Measurements from ENCODE around the gene PDK2.

Gene PDK2

DNA sequence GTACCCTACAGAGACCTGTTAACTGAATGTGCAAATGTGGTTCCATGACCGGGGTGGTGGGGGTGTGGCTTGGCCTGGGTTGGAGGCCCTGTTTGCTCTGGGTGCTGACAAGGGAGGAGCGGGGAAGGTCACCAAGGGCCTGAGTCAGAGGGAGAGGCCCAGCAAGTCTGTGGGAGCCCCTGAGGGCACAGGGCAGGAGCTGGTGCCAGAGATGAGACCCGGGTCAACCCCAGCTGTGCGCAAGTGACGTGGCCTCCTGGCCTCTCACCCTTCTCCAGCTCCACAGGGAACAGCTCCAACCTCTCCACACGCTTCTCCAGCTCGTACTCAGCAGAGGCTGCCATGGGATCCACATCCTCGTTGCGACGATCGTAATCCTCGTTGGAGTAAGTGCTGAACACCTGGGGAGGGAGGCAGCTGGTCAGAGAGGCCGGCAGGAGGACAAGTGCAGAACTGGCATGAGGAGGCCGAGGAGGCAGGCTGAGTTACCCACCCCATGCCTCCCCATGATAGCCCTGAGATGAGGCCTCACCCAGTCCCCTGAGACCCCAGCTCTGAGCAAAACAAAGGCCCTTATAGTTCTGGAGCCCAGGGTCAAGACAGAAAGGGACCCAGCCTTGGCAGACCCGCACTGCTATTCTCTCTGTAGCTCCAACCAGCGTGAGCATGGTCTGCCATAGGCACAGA, 49.8 kb downstream of the PDK2 start:
- Histone ChIP-seq H3K18ac (ENCODE audit: low read length) (no peak overlapping the region), H2AFZ (ENCODE audit: insufficient read depth, low read length, poor library complexity) (no peak overlapping the region), H3K79me1 (ENCODE audit: low read length) (peaks cover 9% of the 10 kb centered on the region), H2BK120ac (ENCODE audit: insufficient read depth, low read length, poor library complexity) (no peak overlapping the region), H3K4me1 (ENCODE audit: control insufficient read depth in 1 of 2, insufficient read depth in 2 of 2, low read length in 2 of 2) (peaks cover 5 to 23% of the 10 kb centered on the region in 2 experiments), H4K91ac (ENCODE audit: low read depth, low read length) (no peak overlapping the region), H2BK12ac (ENCODE audit: low read length) (no peak overlapping the region), H3K4ac (ENCODE audit: low read depth, low read length) (no peak overlapping the region), H2AK5ac (ENCODE audit: low read length) (no peak overlapping the region), H3K36me3 (ENCODE audit: control insufficient read depth in 1 of 2, insufficient read depth in 2 of 2, low read length in 2 of 2) (peaks cover 60 to 65% of the 10 kb centered on the region in 2 experiments), H3K79me2 (ENCODE audit: control insufficient read depth, insufficient read depth, low read length, poor library complexity) (peaks cover 10% of the 10 kb centered on the region), H3K27ac (ENCODE audit: low read depth, low read length) (no peak overlapping the region), H3K14ac (ENCODE audit: low read length) (no peak overlapping the region), H3K27me3 (ENCODE audit: insufficient read depth, low read length) (no peaks in the 10 kb centered on the region), H3K23ac (ENCODE audit: low read length) (no peak overlapping the region), H3K9me3 (ENCODE audit: insufficient read depth, low read depth, low read length) (peaks cover 3% of the 10 kb centered on the region), H2BK5ac (ENCODE audit: low read depth, low read length, poor library complexity) (no peak overlapping the region), H3K4me3 (ENCODE audit: low read depth, low read length) (no peak overlapping the region), H4K12ac (ENCODE audit: low read depth, low read length) (no peak overlapping the region), H3K9ac (ENCODE audit: low read length) (no peak overlapping the region), H4K8ac (ENCODE audit: low read depth, low read length) (no peak overlapping the region), H3K4me2 (ENCODE audit: low read length) (no peak overlapping the region)
- no CpG with 5 or more reads among the region's 16 CpGs for WGBS (ENCODE audit: extremely low coverage, insufficient coverage, insufficient read length)
- peak in 1 of 2 donors; percentile 33 for DNase-seq

DNA sequence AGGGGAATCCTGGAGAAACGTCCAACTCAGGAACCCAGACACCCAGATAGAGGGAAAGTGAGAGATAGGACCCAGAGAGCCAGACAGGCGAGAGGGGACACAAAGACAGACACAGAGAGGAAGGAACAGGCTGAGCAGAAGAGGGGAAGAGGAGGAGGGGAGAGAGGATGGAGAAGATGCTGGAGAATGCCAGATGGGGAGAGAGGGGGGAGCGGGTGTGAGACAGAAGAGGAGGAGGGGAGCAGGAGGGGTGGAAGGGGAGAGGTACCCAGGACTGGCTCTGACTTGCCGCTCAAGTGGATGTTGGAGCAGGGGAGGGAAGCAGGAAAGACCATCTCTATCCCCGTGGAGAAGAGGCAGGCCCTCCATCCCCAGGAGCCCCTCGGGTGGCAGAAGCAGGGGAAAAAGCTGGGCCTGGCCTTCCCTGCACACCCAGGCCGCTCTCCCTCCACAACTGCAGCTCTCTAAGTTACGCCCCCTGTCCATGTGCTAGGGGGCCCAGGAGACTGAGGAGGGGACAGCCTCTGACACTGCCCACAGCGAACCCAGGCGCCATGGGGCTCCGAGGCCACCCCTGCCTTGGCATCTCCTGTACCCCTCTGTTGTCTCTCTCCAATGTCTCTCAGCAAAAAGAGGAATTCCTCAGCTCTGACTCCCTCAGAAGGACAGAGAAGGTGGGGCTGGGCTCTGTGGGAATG, 50.5 kb downstream of the PDK2 start:
- H2AFZ ChIP-seq (ENCODE audit: insufficient read depth, low read length, poor library complexity) = no peak overlapping the region
- H2BK12ac ChIP-seq (ENCODE audit: low read length) = no peak overlapping the region
- H4K12ac ChIP-seq (ENCODE audit: low read depth, low read length) = no peak overlapping the region
- H3K23ac ChIP-seq (ENCODE audit: low read length) = no peak overlapping the region
- H4K91ac ChIP-seq (ENCODE audit: low read depth, low read length) = no peak overlapping the region
- no CpG with 5 or more reads among the region's 11 CpGs for WGBS (ENCODE audit: extremely low coverage, insufficient coverage, insufficient read length)
- H3K4me3 ChIP-seq (ENCODE audit: low read depth, low read length) = no peak overlapping the region
- H3K9ac ChIP-seq (ENCODE audit: low read length) = no peak overlapping the region
- no peak overlapping the region for H3K27ac ChIP-seq (ENCODE audit: low read depth, low read length)
- no peak overlapping the region for H2AK5ac ChIP-seq (ENCODE audit: low read length)
- H3K79me1 ChIP-seq (ENCODE audit: low read length) = peaks cover 11% of the 10 kb centered on the region
- no peak for DNase-seq
- no peak overlapping the region for H3K4me2 ChIP-seq (ENCODE audit: low read length)
- no peak overlapping the region for H3K4ac ChIP-seq (ENCODE audit: low read depth, low read length)
- peaks cover 5 to 21% of the 10 kb centered on the region in 2 experiments for H3K4me1 ChIP-seq (ENCODE audit: control insufficient read depth in 1 of 2, insufficient read depth in 2 of 2, low read length in 2 of 2)
- H3K27me3 ChIP-seq (ENCODE audit: insufficient read depth, low read length) = no peaks in the 10 kb centered on the region
- H3K36me3 ChIP-seq (ENCODE audit: control insufficient read depth in 1 of 2, insufficient read depth in 2 of 2, low read length in 2 of 2) = peaks cover 53 to 59% of the 10 kb centered on the region in 2 experiments
- H3K14ac ChIP-seq (ENCODE audit: low read length) = no peak overlapping the region
- peaks cover 15% of the 10 kb centered on the region for H3K79me2 ChIP-seq (ENCODE audit: control insufficient read depth, insufficient read depth, low read length, poor library complexity)
- no peak overlapping the region for H4K8ac ChIP-seq (ENCODE audit: low read depth, low read length)
- peaks cover 3% of the 10 kb centered on the region for H3K9me3 ChIP-seq (ENCODE audit: insufficient read depth, low read depth, low read length)
- no peak overlapping the region for H2BK5ac ChIP-seq (ENCODE audit: low read depth, low read length, poor library complexity)
- H3K18ac ChIP-seq (ENCODE audit: low read length) = peak overlapping the region; percentile 15
- H2BK120ac ChIP-seq (ENCODE audit: insufficient read depth, low read length, poor library complexity) = no peak overlapping the region

DNA sequence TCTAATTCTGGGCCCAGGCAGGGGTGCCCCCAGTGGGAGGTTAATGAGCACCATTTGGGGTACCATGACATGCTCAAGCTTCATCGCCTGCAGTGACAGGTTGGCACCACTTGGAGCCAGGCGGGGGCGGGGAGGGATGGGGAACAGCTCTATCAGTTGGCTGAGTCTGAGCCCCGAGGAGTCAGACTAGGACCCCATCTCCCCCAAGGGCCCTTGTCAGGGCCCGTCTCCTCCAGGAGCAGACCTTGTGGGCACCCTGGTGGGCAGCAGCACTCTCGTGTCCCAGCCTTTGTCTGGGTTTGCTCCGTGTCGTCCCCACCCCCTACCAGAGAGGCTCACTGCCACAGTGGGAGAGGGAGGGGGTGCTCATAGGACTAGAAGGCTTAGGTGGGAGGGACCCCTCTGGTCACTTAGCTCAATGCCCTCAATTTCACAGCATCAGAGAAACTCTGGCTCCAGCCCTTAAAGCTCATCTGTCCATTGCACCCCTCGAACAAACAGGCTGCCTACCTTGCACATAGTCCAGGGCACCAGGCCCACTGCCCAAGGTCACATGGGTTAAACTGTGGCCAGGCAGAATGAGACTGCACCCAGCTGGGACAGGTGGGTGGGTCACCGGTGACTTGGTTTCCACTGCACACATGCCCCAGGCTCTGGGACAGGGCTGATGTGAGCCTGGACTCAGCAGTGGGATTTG, 51.2 kb downstream of the PDK2 start:
- WGBS (ENCODE audit: extremely low coverage, insufficient coverage, insufficient read length) = no CpG with 5 or more reads among the region's 10 CpGs
- H3K18ac ChIP-seq (ENCODE audit: low read length) = no peak overlapping the region

DNA sequence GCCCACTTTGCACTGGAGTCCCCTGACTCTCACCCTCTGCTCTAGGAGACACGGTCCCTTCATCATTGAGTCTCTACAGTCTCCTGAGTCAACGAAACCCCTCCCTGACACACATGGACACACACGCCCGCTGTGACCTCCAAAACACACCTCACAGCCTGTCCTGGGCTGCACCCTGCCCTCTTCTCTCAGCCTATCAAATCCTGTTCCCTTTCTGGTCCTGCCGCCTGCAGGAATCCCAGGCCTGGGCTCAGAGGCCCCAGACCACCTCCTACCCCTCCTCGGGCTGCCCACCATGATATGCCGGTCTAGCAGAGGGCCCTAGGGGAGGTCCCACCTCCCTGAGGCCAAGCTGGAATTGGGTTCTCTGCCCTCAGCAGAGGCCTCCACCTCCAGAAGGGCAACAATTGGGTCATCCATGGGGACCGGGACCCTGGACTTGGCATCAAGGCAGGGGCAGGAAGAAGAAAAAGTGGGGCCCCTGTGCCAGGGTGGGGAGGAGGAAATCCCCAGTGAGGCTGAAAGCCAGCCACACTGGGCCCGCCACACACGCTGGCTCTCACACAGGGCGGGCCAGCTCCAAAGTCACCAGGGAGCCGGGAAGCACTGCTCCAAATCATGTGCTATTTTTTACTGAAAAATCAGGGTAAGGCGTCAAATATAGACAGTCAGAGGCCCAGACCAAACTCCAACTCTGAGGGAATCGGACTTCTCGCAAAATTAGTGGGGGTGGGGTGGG, 51.9 kb downstream of the PDK2 start:
- H3K79me1 ChIP-seq (ENCODE audit: low read length) = peaks cover 19% of the 10 kb centered on the region
- no peak overlapping the region for H2AK5ac ChIP-seq (ENCODE audit: low read length)
- WGBS (ENCODE audit: extremely low coverage, insufficient coverage, insufficient read length) = no CpG with 5 or more reads among the region's 15 CpGs
- no peak overlapping the region for H3K18ac ChIP-seq (ENCODE audit: low read length)
- peaks cover 11 to 24% of the 10 kb centered on the region in 2 experiments for H3K4me1 ChIP-seq (ENCODE audit: control insufficient read depth in 1 of 2, insufficient read depth in 2 of 2, low read length in 2 of 2)
- no peak overlapping the region for H3K9ac ChIP-seq (ENCODE audit: low read length)
- no peaks in the 10 kb centered on the region for H3K27me3 ChIP-seq (ENCODE audit: insufficient read depth, low read length)
- peaks cover 17% of the 10 kb centered on the region for H3K79me2 ChIP-seq (ENCODE audit: control insufficient read depth, insufficient read depth, low read length, poor library complexity)
- H2BK120ac ChIP-seq (ENCODE audit: insufficient read depth, low read length, poor library complexity) = no peak overlapping the region
- peaks cover 42 to 47% of the 10 kb centered on the region in 2 experiments for H3K36me3 ChIP-seq (ENCODE audit: control insufficient read depth in 1 of 2, insufficient read depth in 2 of 2, low read length in 2 of 2)
- H3K14ac ChIP-seq (ENCODE audit: low read length) = no peak overlapping the region
- no peak overlapping the region for H4K91ac ChIP-seq (ENCODE audit: low read depth, low read length)
- no peaks in the 10 kb centered on the region for H3K9me3 ChIP-seq (ENCODE audit: insufficient read depth, low read depth, low read length)
- H3K4ac ChIP-seq (ENCODE audit: low read depth, low read length) = peak overlapping the region; percentile 12
- no peak overlapping the region for H3K4me2 ChIP-seq (ENCODE audit: low read length)
- H3K4me3 ChIP-seq (ENCODE audit: low read depth, low read length) = no peak overlapping the region
- no peak overlapping the region for H2BK5ac ChIP-seq (ENCODE audit: low read depth, low read length, poor library complexity)
- no peak overlapping the region for H4K8ac ChIP-seq (ENCODE audit: low read depth, low read length)
- H3K23ac ChIP-seq (ENCODE audit: low read length) = no peak overlapping the region
- H2BK12ac ChIP-seq (ENCODE audit: low read length) = no peak overlapping the region
- H3K27ac ChIP-seq (ENCODE audit: low read depth, low read length) = no peak overlapping the region
- H2AFZ ChIP-seq (ENCODE audit: insufficient read depth, low read length, poor library complexity) = no peak overlapping the region
- no peak for DNase-seq
- H4K12ac ChIP-seq (ENCODE audit: low read depth, low read length) = no peak overlapping the region

More for the DNA sequence above, 51.2 kb downstream of the PDK2 start:
- Histone ChIP-seq H2BK5ac (ENCODE audit: low read depth, low read length, poor library complexity) (no peak overlapping the region), H3K14ac (ENCODE audit: low read length) (no peak overlapping the region), H3K27me3 (ENCODE audit: insufficient read depth, low read length) (no peaks in the 10 kb centered on the region), H3K27ac (ENCODE audit: low read depth, low read length) (no peak overlapping the region), H3K4me3 (ENCODE audit: low read depth, low read length) (no peak overlapping the region), H3K79me1 (ENCODE audit: low read length) (peaks cover 16% of the 10 kb centered on the region), H2BK12ac (ENCODE audit: low read length) (no peak overlapping the region), H4K12ac (ENCODE audit: low read depth, low read length) (no peak overlapping the region), H3K36me3 (ENCODE audit: control insufficient read depth in 1 of 2, insufficient read depth in 2 of 2, low read length in 2 of 2) (peaks cover 47 to 52% of the 10 kb centered on the region in 2 experiments), H4K91ac (ENCODE audit: low read depth, low read length) (no peak overlapping the region), H3K9ac (ENCODE audit: low read length) (no peak overlapping the region), H2AK5ac (ENCODE audit: low read length) (no peak overlapping the region), H4K8ac (ENCODE audit: low read depth, low read length) (no peak overlapping the region), H3K79me2 (ENCODE audit: control insufficient read depth, insufficient read depth, low read length, poor library complexity) (peaks cover 16% of the 10 kb centered on the region), H2BK120ac (ENCODE audit: insufficient read depth, low read length, poor library complexity) (no peak overlapping the region), H2AFZ (ENCODE audit: insufficient read depth, low read length, poor library complexity) (no peak overlapping the region), H3K4ac (ENCODE audit: low read depth, low read length) (no peak overlapping the region), H3K23ac (ENCODE audit: low read length) (no peak overlapping the region), H3K9me3 (ENCODE audit: insufficient read depth, low read depth, low read length) (no peaks in the 10 kb centered on the region), H3K4me1 (ENCODE audit: control insufficient read depth in 1 of 2, insufficient read depth in 2 of 2, low read length in 2 of 2) (peaks cover 7 to 22% of the 10 kb centered on the region in 2 experiments), H3K4me2 (ENCODE audit: low read length) (no peak overlapping the region)
- DNase-seq = no peak

All from trophoblast cell (in vitro differentiated cells and primary cell).